H1 (cell line): ENCODE results near the gene KCNQ2. TPM values are rescaled to one million over a fixed set of nuclear protein-coding genes. Genes with fewer than 3 reads are reported as not detected.

Experiments
- BACH1 ChIP-seq: IDR thresholded peaks from 2 replicates; pipeline ENCODE4 v1.6.1; 2012; ENCODE audit warnings: low read length, improper control_type of control experiment
- BRCA1 ChIP-seq: IDR thresholded peaks from 2 replicates; pipeline ENCODE4 v1.6.1; 2012; ENCODE audit warnings: low read depth, low read length, improper control_type of control experiment
- EZH2 ChIP-seq: fragments of 200-600 bp; sonication (generic); IDR thresholded peaks from 2 replicates; pipeline ENCODE4 v1.7.1; 2012; ENCODE audit warnings: low read depth, mild to moderate bottlenecking, moderate library complexity, low read length, inconsistent platforms; ENCODE audit not compliant: severe bottlenecking
- GTF2F1 ChIP-seq: IDR thresholded peaks from 2 replicates; pipeline ENCODE4 v1.6.1; 2012; ENCODE audit warnings: low read depth, low read length, improper control_type of control experiment, borderline replicate concordance
- HDAC2 ChIP-seq, 2 experiments: fragments of 300-600 bp in 1 of 2; sonication (generic) in 1 of 2; IDR thresholded peaks; 2 replicates each; pipeline ENCODE4 v1.6.1; 2011 to 2012; ENCODE audit warnings: low read depth in 2 of 2, low read length in 2 of 2, mild to moderate bottlenecking in 2 of 2, moderate library complexity in 2 of 2, borderline replicate concordance in 1 of 2, inconsistent platforms in 1 of 2
- RXRA ChIP-seq: IDR thresholded peaks from 2 replicates; pipeline ENCODE4 v1.6.1; 2011; ENCODE audit warnings: low read depth, mild to moderate bottlenecking, low read length, moderate library complexity; ENCODE audit not compliant: insufficient read depth
- SP1 ChIP-seq: IDR thresholded peaks from 2 replicates; pipeline ENCODE4 v1.6.1; 2011; ENCODE audit warnings: low read depth, low read length
- polyA plus RNA-seq, 7 experiments: library from polyadenylated mRNA; depleted of rRNA in 3 of 7; stranded (reverse) in 5 of 7; unstranded in 2 of 7; fragments of >200 nt in 5 of 7; fragments of 200-250 nt in 2 of 7; gene quantifications; 1 replicate in 5 of 7; 2 replicates in 1 of 7; 4 replicates in 1 of 7; pipeline versions ENCODE4 v1.2.1 to v1.2.3, GENCODE V29; 2011 to 2013; ENCODE audit warnings: missing spikeins in 2 of 7, mixed read lengths in 2 of 7
- total RNA-seq: library from RNA; stranded (reverse); fragmentation: NEBNext Ultra II Directional; extraction: Animal tissue kit (Norgen Biotek cat#: 25700); gene quantifications from 2 replicates; pipeline ENCODE4 v1.2.1, GENCODE V29; 2021

KCNQ2 gene
- total and polyA plus RNA-seq, 2 of the 8 experiments (the other 6 are each of a cell fraction or from before 2014, with no cell fraction given), result 82.6 to 243 TPM

DNA sequence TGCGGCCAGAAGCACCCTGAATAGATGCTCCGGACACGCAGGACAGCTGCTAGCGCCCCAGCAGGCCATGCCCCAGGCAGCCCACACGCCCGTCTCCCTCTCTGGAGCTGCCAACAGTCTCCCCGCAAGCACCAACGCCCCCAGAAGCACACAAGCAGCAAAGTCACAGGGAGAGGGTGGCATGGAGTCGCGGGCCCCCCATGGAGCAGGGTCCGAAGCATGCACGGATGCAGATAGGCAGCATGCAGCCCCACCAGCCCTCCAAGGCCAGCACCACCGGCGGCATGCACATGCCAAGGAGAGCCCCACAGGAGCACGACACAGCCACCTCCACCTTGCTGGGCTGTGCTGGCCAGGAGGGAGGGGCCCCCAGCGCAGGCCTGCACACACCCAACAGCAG is 53.8 kb downstream of the KCNQ2 start (continued):
- no peak for TF ChIP-seq BACH1
- no peak for TF ChIP-seq GTF2F1
- TF ChIP-seq EZH2, result no peak
- no peak for TF ChIP-seq SP1
- no peak for TF ChIP-seq RXRA
- TF ChIP-seq BRCA1, result no peak
- TF ChIP-seq HDAC2 (IDR thresholded peaks at IDR 0.05; ENCODE audit: borderline replicate concordance in 1 of 2, low read depth in 2 of 2, low read length in 2 of 2), result no peak
